Kidney (tissue), 14 donors: ENCODE measurements around the gene GSK3A. TPM values are rescaled to one million over a fixed set of nuclear protein-coding genes. Genes with fewer than 3 reads are reported as not detected.
"Not testable (repeated sequence)": the region's sequence is repeated elsewhere in the genome, so short reads cannot be mapped to it uniquely, and the experiment has no call there.

Source experiments
- DNase-seq, 5 donors: peaks; one replicate each; pipeline ENCODE4 v3.0.0-alpha.2; 2013 to 2020
- FAIRE-seq: peaks from 2 replicates; lab custom pipeline; 2012; peaks lifted over from hg19 to GRCh38; lab: Jason Lieb, UNC
- H3K27ac ChIP-seq, 2 donors: one replicate each; pipeline ENCODE4 v1.7.0; 2013; ENCODE audit warnings: low read depth in 2 of 2, low read length in 2 of 2, inconsistent platforms in 1 of 2
- H3K27me3 ChIP-seq: one replicate; pipeline ENCODE4 v1.7.1; 2013; ENCODE audit warnings: low read length, inconsistent platforms; ENCODE audit not compliant: control insufficient read depth, insufficient read depth
- H3K36me3 ChIP-seq, 3 donors: one replicate each; pipeline versions ENCODE4 v1.7.0 to v1.7.1; 2013; ENCODE audit warnings: low read length in 3 of 3, control low read depth in 1 of 3, inconsistent platforms in 1 of 3; ENCODE audit not compliant: insufficient read depth in 3 of 3, control insufficient read depth in 2 of 3
- H3K4me1 ChIP-seq, 3 donors: one replicate each; pipeline versions ENCODE4 v1.7.0 to v1.7.1; 2013; ENCODE audit warnings: low read length in 3 of 3, inconsistent platforms in 1 of 3, low read depth in 1 of 3; ENCODE audit not compliant: control insufficient read depth in 2 of 3, insufficient read depth in 2 of 3
- H3K4me3 ChIP-seq, 3 donors: one replicate each; pipeline versions ENCODE4 v1.7.0 to v1.8.1; 2013; ENCODE audit warnings: low read length in 3 of 3, control low read depth in 1 of 3, inconsistent platforms in 1 of 3
- H3K9ac ChIP-seq, 3 donors: one replicate each; pipeline versions ENCODE4 v1.7.0 to v1.7.1; 2013; ENCODE audit warnings: low read length in 3 of 3, control low read depth in 1 of 3, inconsistent platforms in 1 of 3
- H3K9me3 ChIP-seq, 3 donors: one replicate each; pipeline versions ENCODE4 v1.7.0 to v1.7.1; 2013; ENCODE audit warnings: low read length in 3 of 3, control low read depth in 1 of 3, inconsistent platforms in 1 of 3; ENCODE audit not compliant: control insufficient read depth in 2 of 3, insufficient read depth in 1 of 3
- intact Hi-C: fragments of 100-400 bp; cut with DNase I; formaldehyde crosslinking; loops from one replicate; pipeline ENCODE4 v1.11.1; 2022
- polyA plus RNA-seq: library from polyadenylated mRNA; stranded (reverse); fragments of 350-450 nt; fragmentation: Illumina TruSeq; extraction: RNeasy Lipid Tissue Mini Kit (QIAGEN cat#74804); gene quantifications from one replicate; pipeline ENCODE4 v1.2.3, GENCODE V29; 2014; ENCODE audit warnings: low read depth, low replicate concordance; ENCODE audit not compliant: insufficient read depth
- total RNA-seq: library from RNA; stranded (reverse); fragmentation: NEBNext Ultra II Directional; extraction: Animal tissue kit (Norgen Biotek cat#: 25700); gene quantifications from one replicate; pipeline ENCODE4 v1.2.1, GENCODE V29; 2021
- TF ChIP-seq, protein P1 (sequence below): IDR thresholded peaks from 3 replicates; pipeline ENCODE4 v1.5.1; 2012; ENCODE audit warnings: mild to moderate bottlenecking, moderate library complexity, borderline replicate concordance; ENCODE audit not compliant: insufficient read depth; ENCODE audit errors: extremely low read depth
- donor health status: control.
- donor health status: control.
- donor health status: control.
- donor health status: control.
- donor health status: control.
- donor health status: DM: yes; HTN: yes; CAD: no.
- donor health status: Normal renal cell carcinoma (clear cell type).

The GSK3A gene
- total and polyA plus RNA-seq, 2 donors from 2014 or later = 39.2 to 57.3 TPM

GRCh38 chr19:42268142-42268703, 25.8 kb upstream of the GSK3A start:
- intact Hi-C loops = no loop called here
- TF ChIP-seq, protein P1, sequence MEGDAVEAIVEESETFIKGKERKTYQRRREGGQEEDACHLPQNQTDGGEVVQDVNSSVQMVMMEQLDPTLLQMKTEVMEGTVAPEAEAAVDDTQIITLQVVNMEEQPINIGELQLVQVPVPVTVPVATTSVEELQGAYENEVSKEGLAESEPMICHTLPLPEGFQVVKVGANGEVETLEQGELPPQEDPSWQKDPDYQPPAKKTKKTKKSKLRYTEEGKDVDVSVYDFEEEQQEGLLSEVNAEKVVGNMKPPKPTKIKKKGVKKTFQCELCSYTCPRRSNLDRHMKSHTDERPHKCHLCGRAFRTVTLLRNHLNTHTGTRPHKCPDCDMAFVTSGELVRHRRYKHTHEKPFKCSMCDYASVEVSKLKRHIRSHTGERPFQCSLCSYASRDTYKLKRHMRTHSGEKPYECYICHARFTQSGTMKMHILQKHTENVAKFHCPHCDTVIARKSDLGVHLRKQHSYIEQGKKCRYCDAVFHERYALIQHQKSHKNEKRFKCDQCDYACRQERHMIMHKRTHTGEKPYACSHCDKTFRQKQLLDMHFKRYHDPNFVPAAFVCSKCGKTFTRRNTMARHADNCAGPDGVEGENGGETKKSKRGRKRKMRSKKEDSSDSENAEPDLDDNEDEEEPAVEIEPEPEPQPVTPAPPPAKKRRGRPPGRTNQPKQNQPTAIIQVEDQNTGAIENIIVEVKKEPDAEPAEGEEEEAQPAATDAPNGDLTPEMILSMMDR = no peak
- Histone ChIP-seq H3K4me1 (peaks cover 3 to 21% (median 12%) of the 10 kb centered on the region in 3 donors), H3K36me3 (peaks cover 0 to 3% (median 0%) of the 10 kb centered on the region in 3 donors), H3K9ac (peak overlapping the region; percentile 89 to 97 (median 95)), H3K27ac (peak overlapping the region; percentile 99), H3K4me3 (peak overlapping the region; percentile 83 to 92 (median 89)), H3K9me3 (no peaks in the 10 kb centered on the region), H3K27me3 (no peaks in the 10 kb centered on the region)
- peak; percentile 97 for FAIRE-seq
- DNase-seq = peak; percentile 99 to 100 (median 100)

GRCh38 chr19:42267644-42268141, 25.3 kb upstream of the GSK3A start:
- FAIRE-seq = no peak
- Histone ChIP-seq H3K9me3 (no peaks in the 10 kb centered on the region), H3K9ac (peak overlapping the region; percentile 34 to 93 (median 65)), H3K4me3 (peak overlapping the region; percentile 80 to 92 (median 89)), H3K27me3 (no peaks in the 10 kb centered on the region), H3K36me3 (no peaks in the 10 kb centered on the region), H3K4me1 (peaks cover 3 to 21% (median 12%) of the 10 kb centered on the region in 3 donors), H3K27ac (peak overlapping the region; percentile 40 to 81)
- intact Hi-C loops = no loop called here
- TF ChIP-seq, protein P1 = no peak
- peak in 2 of 5 donors; percentile 65 for DNase-seq

GRCh38 chr19:42266928-42267603, 24.7 kb upstream of the GSK3A start:
- H3K9me3 ChIP-seq, H3K9ac ChIP-seq, intact Hi-C loops, H3K27ac ChIP-seq, H3K36me3 ChIP-seq, H3K4me3 ChIP-seq, H3K27me3 ChIP-seq, FAIRE-seq: not testable (repeated sequence)
- peak in 1 of 5 donors; percentile 50 for DNase-seq
- H3K4me1 ChIP-seq = peaks cover 3 to 21% (median 12%) of the 10 kb centered on the region in 3 donors

DNA sequence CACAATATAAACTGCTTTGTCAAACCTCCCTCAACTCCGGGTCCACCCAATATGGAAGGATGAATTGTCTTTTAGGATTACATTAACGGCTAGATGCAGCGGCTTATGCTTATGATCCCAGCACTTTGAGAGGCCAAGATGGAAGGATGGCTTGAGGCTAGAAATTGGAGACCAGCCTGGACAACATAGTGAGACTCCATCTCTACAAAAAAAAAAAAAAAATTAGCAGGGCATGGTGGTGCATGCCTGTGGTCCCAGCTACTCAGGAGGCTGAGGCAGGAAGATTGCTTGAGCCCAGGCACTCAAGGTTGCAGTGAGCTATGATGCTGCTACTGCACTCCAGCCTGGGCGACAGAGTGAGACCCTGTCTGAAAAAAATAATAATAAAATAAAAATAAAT, 23.7 kb upstream of the GSK3A start:
- H3K27ac ChIP-seq, H3K9ac ChIP-seq, FAIRE-seq, intact Hi-C loops, H3K4me3 ChIP-seq, H3K27me3 ChIP-seq, H3K9me3 ChIP-seq, H3K36me3 ChIP-seq, DNase-seq: not testable (repeated sequence)
- H3K4me1 ChIP-seq = peaks cover 3 to 16% (median 6%) of the 10 kb centered on the region in 3 donors
